Vagina (tissue), 2 donors: ENCODE measurements around the gene LY6G6D.

Experiments
- CTCF ChIP-seq, 3 experiments: fragments of 450-650 bp in 2 of 3; fragments of 200-600 bp in 1 of 3; sonication (generic) in 1 of 3; IDR thresholded peaks; one replicate each; pipeline ENCODE4 v1.5.1; 2017 to 2019; ENCODE audit warnings: antibody characterized with exemption in 3 of 3, mild to moderate bottlenecking in 2 of 3, moderate library complexity in 2 of 3
- POLR2A ChIP-seq, 2 donors: fragments of 450-650 bp; IDR thresholded peaks; one replicate each; pipeline ENCODE4 v1.6.1; 2017; ENCODE audit warnings: antibody characterized with exemption in 2 of 2, mild to moderate bottlenecking in 2 of 2, moderate library complexity in 2 of 2
- POLR2AphosphoS5 ChIP-seq, 2 donors: sonication (generic); formaldehyde crosslinking; IDR thresholded peaks; one replicate each; pipeline ENCODE4 v1.9.0; 2017; ENCODE audit warnings: antibody characterized with exemption in 2 of 2, mild to moderate bottlenecking in 2 of 2, low read depth in 1 of 2; ENCODE audit not compliant: insufficient read depth in 1 of 2

DNA sequence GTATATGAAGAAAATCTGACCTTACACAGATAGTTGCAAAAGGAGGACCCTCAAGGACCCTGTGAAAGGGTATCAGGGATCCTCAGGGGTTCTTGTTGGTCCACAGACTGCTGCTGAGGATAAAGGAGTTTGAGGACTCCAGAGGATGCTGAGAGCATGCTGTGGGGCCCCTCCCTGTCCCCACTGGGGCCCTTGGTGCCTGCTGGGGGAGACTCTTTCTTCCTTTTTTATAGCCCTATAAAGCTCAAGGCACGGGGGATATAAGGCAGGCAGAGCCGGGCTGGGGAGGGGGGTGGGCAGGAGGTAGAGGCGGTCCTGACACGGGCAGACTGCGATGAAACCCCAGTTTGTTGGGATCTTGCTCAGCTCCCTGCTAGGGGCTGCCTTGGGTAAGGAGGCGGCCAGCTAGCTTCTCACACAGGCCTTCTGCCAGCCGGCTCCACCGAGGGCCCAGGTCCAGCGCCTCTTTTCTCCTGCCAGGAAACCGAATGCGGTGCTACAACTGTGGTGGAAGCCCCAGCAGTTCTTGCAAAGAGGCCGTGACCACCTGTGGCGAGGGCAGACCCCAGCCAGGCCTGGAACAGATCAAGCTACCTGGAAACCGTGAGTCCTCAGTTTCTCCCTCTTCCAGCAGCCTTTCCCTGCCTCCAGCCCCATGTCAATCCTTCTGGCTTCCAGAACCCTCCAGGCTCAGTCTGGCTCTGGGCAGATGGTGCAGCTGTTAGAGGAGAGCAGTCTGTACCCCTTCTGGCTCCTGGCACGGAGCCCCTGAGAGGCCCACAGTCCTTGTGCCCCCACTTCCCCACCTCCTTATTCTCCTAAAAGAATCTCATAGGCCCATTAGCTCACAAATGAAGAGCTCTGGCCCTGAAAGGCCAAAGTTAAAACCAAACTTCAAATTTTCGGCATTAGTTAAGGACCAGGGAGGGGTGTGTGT is at the start of gene LY6G6D:
- no peak for TF ChIP-seq CTCF (IDR thresholded peaks at IDR 0.05)
- TF ChIP-seq POLR2AphosphoS5 (IDR thresholded peaks at IDR 0.05; ENCODE audit: insufficient read depth in 1 of 2, low read depth in 1 of 2) = no peak
- TF ChIP-seq POLR2A (IDR thresholded peaks at IDR 0.05) = no peak
